SK-N-SH (cell line): ENCODE data around the gene SP140. TPM values are rescaled to one million over a fixed set of nuclear protein-coding genes. Genes with fewer than 3 reads are reported as not detected.

Source experiments
- CTCF ChIA-PET: fragments of 300-600, 350-600 bp; formaldehyde crosslinking; extraction: SDS; loops from one replicate; lab custom pipeline; 2021; lab: Yijun Ruan, JAX
- POLR2A ChIA-PET: fragments of 350-600 bp; sonication (Branson Sonifier 250); formaldehyde crosslinking; extraction: SDS; loops from one replicate; lab custom pipeline; 2020; ENCODE audit warnings: antibody characterized with exemption, inconsistent platforms; lab: Yijun Ruan, JAX
- DNase-seq: peaks from one replicate; pipeline ENCODE4 v3.0.0; 2012
- H2AFZ ChIP-seq: fragments of 200-600 bp; sonication (generic); 2 replicates; pipeline ENCODE4 v1.8.1; 2016; ENCODE audit warnings: antibody characterized with exemption, mild to moderate bottlenecking, low read depth
- H3F3A ChIP-seq: fragments of 200-600 bp; sonication (generic); replicated peaks from 2 replicates; pipeline ENCODE3; 2016; ENCODE audit warnings: antibody characterized with exemption, mild to moderate bottlenecking; ENCODE audit not compliant: insufficient read depth
- H3K27ac ChIP-seq, 2 experiments: fragments of 200-500 bp in 1 of 2; fragments of 200-600 bp in 1 of 2; sonication (Bioruptor generic) in 1 of 2; sonication (generic), shearing (Covaris generic) in 1 of 2; 2 replicates each; pipeline versions ENCODE4 v1.5.1 to v1.6.1; 2014 to 2016; ENCODE audit warnings: low read depth in 2 of 2, inconsistent platforms in 1 of 2, low read length in 1 of 2, mild to moderate bottlenecking in 1 of 2, mixed read lengths in 1 of 2
- H3K27me3 ChIP-seq: fragments of 200-600 bp; sonication (generic), shearing (Covaris generic); 2 replicates; pipeline ENCODE4 v1.6.1; 2016; ENCODE audit warnings: mixed run types; ENCODE audit not compliant: insufficient read depth
- H3K36me3 ChIP-seq, 2 experiments: fragments of 200-500 bp in 1 of 2; fragments of 200-600 bp in 1 of 2; sonication (Bioruptor generic) in 1 of 2; sonication (generic) in 1 of 2; replicated peaks in 1 of 2; 2 replicates each; pipeline versions ENCODE3 to v1.5.1; 2014 to 2016; ENCODE audit warnings: low read length in 1 of 2, mild to moderate bottlenecking in 1 of 2; ENCODE audit not compliant: insufficient read depth in 2 of 2, control insufficient read depth in 1 of 2
- H3K4me1 ChIP-seq, 2 experiments: fragments of 200-500 bp in 1 of 2; fragments of 200-600 bp in 1 of 2; sonication (Bioruptor generic) in 1 of 2; sonication (generic), shearing (Covaris generic) in 1 of 2; 2 replicates each; pipeline versions ENCODE4 v1.5.1 to v1.6.1; 2014 to 2016; ENCODE audit warnings: low read depth in 1 of 2, low read length in 1 of 2, mixed run types in 1 of 2; ENCODE audit not compliant: insufficient read depth in 2 of 2, control insufficient read depth in 1 of 2
- H3K4me2 ChIP-seq: fragments of 200-600 bp; sonication (generic), shearing (Covaris generic); 2 replicates; pipeline ENCODE4 v1.6.1; 2017; ENCODE audit warnings: mixed run types
- H3K4me3 ChIP-seq, 2 experiments: fragments of 200-500 bp in 1 of 2; fragments of 200-600 bp in 1 of 2; sonication (Bioruptor generic) in 1 of 2; sonication (generic), shearing (Covaris generic) in 1 of 2; 2 replicates each; pipeline versions ENCODE4 v1.5.1 to v1.8.1; 2014 to 2016; ENCODE audit warnings: low read depth in 2 of 2, inconsistent platforms in 1 of 2, low read length in 1 of 2, mild to moderate bottlenecking in 1 of 2, mixed read lengths in 1 of 2, moderate library complexity in 1 of 2
- H3K79me2 ChIP-seq: fragments of 200-600 bp; sonication (generic); 2 replicates; pipeline ENCODE4 v1.8.1; 2017; ENCODE audit warnings: mild to moderate bottlenecking; ENCODE audit not compliant: insufficient read depth
- H3K9ac ChIP-seq: fragments of 200-600 bp; sonication (generic); 2 replicates; pipeline ENCODE4 v1.6.1; 2017; ENCODE audit warnings: mixed run types
- H3K9me2 ChIP-seq: fragments of 200-600 bp; sonication (generic); 2 replicates; pipeline ENCODE4 v1.6.1; 2017; ENCODE audit warnings: mixed run types
- H3K9me3 ChIP-seq: fragments of 200-600 bp; sonication (generic); 2 replicates; pipeline ENCODE4 v1.6.1; 2017; ENCODE audit warnings: mixed run types, mild to moderate bottlenecking, moderate library complexity
- H4K20me1 ChIP-seq: fragments of 200-600 bp; sonication (generic); 2 replicates; pipeline ENCODE4 v1.6.1; 2017; ENCODE audit warnings: mild to moderate bottlenecking, mixed run types; ENCODE audit not compliant: insufficient read depth
- ELF1 ChIP-seq: IDR thresholded peaks from 2 replicates; pipeline ENCODE4 v1.4.0; 2012
- FOXJ3 ChIP-seq: sonication (generic); formaldehyde crosslinking; IDR thresholded peaks from 2 replicates; pipeline ENCODE4 v1.5.1; 2020; ENCODE audit warnings: mild to moderate bottlenecking, missing genetic modification reagents
- GABPA ChIP-seq: IDR thresholded peaks from 2 replicates; pipeline ENCODE4 v1.4.0; 2012; ENCODE audit warnings: low read depth, mild to moderate bottlenecking
- GATA2 ChIP-seq: sonication (generic); formaldehyde crosslinking; IDR thresholded peaks from 2 replicates; pipeline ENCODE4 v1.5.0; 2020; ENCODE audit warnings: mild to moderate bottlenecking, missing genetic modification reagents
- MXI1 ChIP-seq: IDR thresholded peaks from 2 replicates; pipeline ENCODE4 v1.6.1; 2012; ENCODE audit warnings: mild to moderate bottlenecking, low read depth, low read length, improper control_type of control experiment
- NFIC ChIP-seq: IDR thresholded peaks from 2 replicates; pipeline ENCODE4 v1.4.0; 2012; ENCODE audit warnings: borderline replicate concordance
- NRF1 ChIP-seq: IDR thresholded peaks from 2 replicates; pipeline ENCODE4 v1.6.1; 2012; ENCODE audit warnings: low read depth, mild to moderate bottlenecking, low read length
- PBX3 ChIP-seq: IDR thresholded peaks from 2 replicates; pipeline ENCODE4; 2012
- POLR2AphosphoS5 ChIP-seq: IDR thresholded peaks from 2 replicates; pipeline ENCODE4 v1.6.1; 2012; ENCODE audit warnings: low read depth, low read length
- RCOR1 ChIP-seq: fragments of 150-350 bp; IDR thresholded peaks from 2 replicates; pipeline ENCODE4 v1.6.1; 2017; ENCODE audit warnings: antibody characterized with exemption, low read length
- SIN3A ChIP-seq: IDR thresholded peaks from 2 replicates; pipeline ENCODE4 v1.6.1; 2012; ENCODE audit warnings: low read depth, mild to moderate bottlenecking, low read length, moderate library complexity, borderline replicate concordance
- SMC3 ChIP-seq: IDR thresholded peaks from 2 replicates; pipeline ENCODE4 v1.6.1; 2012; ENCODE audit warnings: low read depth, low read length, improper control_type of control experiment
- TAF1 ChIP-seq: IDR thresholded peaks from 2 replicates; pipeline ENCODE4 v1.6.1; 2012; ENCODE audit warnings: low read depth, mild to moderate bottlenecking, low read length, moderate library complexity, borderline replicate concordance
- TCF12 ChIP-seq: IDR thresholded peaks from 2 replicates; pipeline ENCODE4 v1.4.0; 2012
- TEAD4 ChIP-seq: IDR thresholded peaks from 2 replicates; pipeline ENCODE4 v1.4.0; 2012; ENCODE audit warnings: mild to moderate bottlenecking, borderline replicate concordance; ENCODE audit not compliant: insufficient read depth
- USF1 ChIP-seq: IDR thresholded peaks from 2 replicates; pipeline ENCODE4 v1.4.0; 2012; ENCODE audit warnings: low read depth, borderline replicate concordance
- WGBS: methylation state at CpG from one replicate; pipeline ENCODE4 v1.1.6; 2017; ENCODE audit warnings: low lambda C conversion rate; 5-methylcytosine and 5-hydroxymethylcytosine counted together
- polyA plus RNA-seq, 3 experiments: library from polyadenylated mRNA; depleted of rRNA; stranded (reverse); fragments of >200 nt; gene quantifications; 2 replicates each; pipeline ENCODE4 v1.2.3, GENCODE V29; 2012
- TF ChIP-seq, protein P1 (sequence below): IDR thresholded peaks from 2 replicates; pipeline ENCODE4 v1.4.0; 2012; ENCODE audit warnings: low read depth
- TF ChIP-seq, protein P2 (sequence below): fragments of 150-350 bp; IDR thresholded peaks from 2 replicates; pipeline ENCODE4 v1.6.1; 2016; ENCODE audit warnings: mild to moderate bottlenecking, low read depth, low read length

Gene SP140
- polyA plus RNA-seq, 1 of the 3 experiments (the other 2 are of a cell fraction) = 0.71 TPM

DNA sequence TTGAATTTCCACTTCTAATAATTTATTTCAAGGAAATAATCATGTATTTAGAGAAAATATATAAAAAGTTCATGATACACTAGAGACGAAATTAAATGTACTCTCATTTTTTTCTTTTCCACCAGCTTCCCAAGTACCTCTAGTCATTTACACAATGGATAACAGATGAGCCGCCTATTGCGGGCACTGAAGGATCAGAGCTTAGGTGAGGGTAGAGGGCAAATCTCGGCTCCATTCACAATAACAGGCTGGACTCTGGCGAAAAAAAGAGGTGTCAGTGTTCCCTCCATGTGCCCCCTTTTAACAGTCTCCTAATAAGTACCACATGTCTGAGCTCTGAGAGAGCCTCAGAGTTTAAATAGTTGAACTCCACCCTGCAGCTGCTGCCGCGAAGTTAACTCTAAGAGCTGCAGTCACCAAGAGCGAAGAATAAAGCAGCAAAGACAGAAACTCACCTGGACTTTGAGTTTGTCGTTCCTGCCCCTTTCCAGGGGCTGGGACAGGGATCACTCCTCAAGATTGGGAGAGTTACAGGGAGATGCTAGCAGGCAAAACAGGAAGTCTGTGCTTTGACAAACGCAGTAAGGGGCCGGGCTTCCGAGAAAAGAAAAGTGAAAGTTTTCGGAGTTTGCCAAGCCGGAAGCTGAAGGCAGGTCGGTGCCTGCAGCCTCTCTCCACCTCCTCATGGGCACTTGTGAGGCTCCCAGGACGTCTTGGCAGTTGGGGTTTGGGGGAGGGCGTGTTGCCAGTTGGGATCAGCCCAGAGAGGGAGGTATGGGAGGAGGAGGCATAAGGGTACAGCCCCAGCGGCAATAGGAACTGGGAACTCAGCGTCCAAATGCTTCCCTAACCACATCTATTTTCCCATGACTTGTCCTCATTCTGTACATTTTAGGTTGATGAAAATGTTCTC, 5.9 kb upstream of the SP140 start, which contains the start of gene SP110:
TSS of gene SP110 (minus strand) at position 566 of the 913 bp plus-strand sequence. CDS start 3,057 bp downstream, outside the sequence.
- ChIA-PET POLR2A (interaction anchor here (0.7 kb wide), 1 partner anchor 39 kb away, joined by 3 read pairs; no protein-coding TSS in a partner anchor), CTCF (interaction anchor here (0.8 kb wide), 1 partner anchor 8 kb away, joined by 4 read pairs; no protein-coding TSS in a partner anchor)
- H3F3A ChIP-seq = no peaks in the 10 kb centered on the region
- DNase-seq = peak; percentile 26
- H3K4me2 ChIP-seq = peak within 1 kb of the TSS; percentile 85
- H2AFZ ChIP-seq = peak within 1 kb of the TSS; percentile 84
- H3K27ac ChIP-seq = peak within 1 kb of the TSS; percentile 60 to 64
- peaks cover 0 to 17% of the 10 kb centered on the region in 2 experiments for H3K36me3 ChIP-seq
- H3K4me3 ChIP-seq = peak within 1 kb of the TSS; percentile 80 to 84
- 6% methylated on average over 19 of the region's 19 CpGs for WGBS
- no peaks in the 10 kb centered on the region for H4K20me1 ChIP-seq
- H3K27me3 ChIP-seq = no peaks in the 10 kb centered on the region
- no peaks in the 10 kb centered on the region for H3K9me2 ChIP-seq
- peak within 1 kb of the TSS; percentile 66 for H3K9ac ChIP-seq
- TF ChIP-seq TCF12 = peak; percentile 47; the same call in 1 of the 2 replicates
- TF ChIP-seq GABPA = peak; percentile 65
- TF ChIP-seq PBX3 = no peak
- TF ChIP-seq TAF1 = 0 out of 2 replicates have a peak, but pooled peaks have one; percentile 20
- TF ChIP-seq, protein P1, sequence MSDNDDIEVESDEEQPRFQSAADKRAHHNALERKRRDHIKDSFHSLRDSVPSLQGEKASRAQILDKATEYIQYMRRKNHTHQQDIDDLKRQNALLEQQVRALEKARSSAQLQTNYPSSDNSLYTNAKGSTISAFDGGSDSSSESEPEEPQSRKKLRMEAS = peak; percentile 51
- TF ChIP-seq POLR2AphosphoS5 = peak; percentile 79; the same call in 1 of the 2 replicates
- peak; percentile 63 for TF ChIP-seq NFIC
- TF ChIP-seq ELF1 = peak; percentile 90
- peak; percentile 71; the same call in 1 of the 2 replicates for TF ChIP-seq SIN3A
- no peak for TF ChIP-seq USF1
- H3K4me1 ChIP-seq = no peaks in the 10 kb centered on the region; a peak in 1 of 4 replicates
- H3K79me2 ChIP-seq = no peaks in the 10 kb centered on the region; the same call in 1 of the 2 replicates
- H3K9me3 ChIP-seq = no peaks in the 10 kb centered on the region

GRCh38 chr2:230220347-230220969, 5.1 kb upstream of the SP140 start:
- H4K20me1 ChIP-seq = no peaks in the 10 kb centered on the region
- H3F3A ChIP-seq = no peaks in the 10 kb centered on the region
- H2AFZ ChIP-seq = peak overlapping the region; percentile 84
- whole genome bisulfite sequencing = 95% methylated on average over 1 of the region's 1 CpG
- H3K9me3 ChIP-seq = no peaks in the 10 kb centered on the region
- H3K27me3 ChIP-seq = no peaks in the 10 kb centered on the region
- H3K27ac ChIP-seq = peak overlapping the region; percentile 60 to 64
- H3K9ac ChIP-seq = peak overlapping the region; percentile 66
- TF ChIP-seq MXI1 = no peak
- no peak for TF ChIP-seq TEAD4
- TF ChIP-seq SMC3 = no peak
- TF ChIP-seq FOXJ3 (CRISPR knock-in tag) = no peak
- no peak for TF ChIP-seq NRF1
- no peak for TF ChIP-seq RCOR1
- no peak for TF ChIP-seq GATA2 (CRISPR knock-in tag)
- no peak for TF ChIP-seq NFIC
- TF ChIP-seq, protein P2, sequence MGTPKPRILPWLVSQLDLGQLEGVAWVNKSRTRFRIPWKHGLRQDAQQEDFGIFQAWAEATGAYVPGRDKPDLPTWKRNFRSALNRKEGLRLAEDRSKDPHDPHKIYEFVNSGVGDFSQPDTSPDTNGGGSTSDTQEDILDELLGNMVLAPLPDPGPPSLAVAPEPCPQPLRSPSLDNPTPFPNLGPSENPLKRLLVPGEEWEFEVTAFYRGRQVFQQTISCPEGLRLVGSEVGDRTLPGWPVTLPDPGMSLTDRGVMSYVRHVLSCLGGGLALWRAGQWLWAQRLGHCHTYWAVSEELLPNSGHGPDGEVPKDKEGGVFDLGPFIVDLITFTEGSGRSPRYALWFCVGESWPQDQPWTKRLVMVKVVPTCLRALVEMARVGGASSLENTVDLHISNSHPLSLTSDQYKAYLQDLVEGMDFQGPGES = no peak
- no peaks in the 10 kb centered on the region for H3K9me2 ChIP-seq
- DNase-seq = no peak
- H3K4me2 ChIP-seq = peak overlapping the region; percentile 85
- H3K36me3 ChIP-seq = peaks cover 0 to 10% of the 10 kb centered on the region in 2 experiments
- ChIA-PET POLR2A (interaction anchor here (0.7 kb wide), 1 partner anchor 38 kb away, joined by 3 read pairs; no protein-coding TSS in a partner anchor), CTCF (no interaction called here)
- no peaks in the 10 kb centered on the region; a peak in 1 of 4 replicates for H3K4me1 ChIP-seq
- peak overlapping the region; percentile 80 to 84 for H3K4me3 ChIP-seq
- no peaks in the 10 kb centered on the region; the same call in 1 of the 2 replicates for H3K79me2 ChIP-seq
